Lower lobe of right lung (tissue), 2 donors: ENCODE measurements around the gene GNAT3. TPM values are rescaled to one million over a fixed set of nuclear protein-coding genes. Genes with fewer than 3 reads are reported as not detected.

ENCODE experiments used
- ATAC-seq, 2 donors: fragments of 200-7000 bp; cut with Tn5 transposase; one replicate each; pipeline ENCODE4 v1.9.1; 2020 to 2022; ENCODE audit warnings: mild to moderate bottlenecking in 2 of 2, moderate library complexity in 2 of 2
- DNase-seq: peaks from one replicate; pipeline ENCODE4 v3.0.0-alpha.2; 2020
- H3K27ac ChIP-seq: fragments of 200-600 bp; one replicate; pipeline ENCODE4 v1.8.0; 2022
- H3K27me3 ChIP-seq: fragments of 200-600 bp; one replicate; pipeline ENCODE4 v1.8.0; 2022; ENCODE audit warnings: low read depth
- H3K36me3 ChIP-seq: fragments of 200-600 bp; one replicate; pipeline ENCODE4 v1.8.0; 2022; ENCODE audit warnings: mild to moderate bottlenecking
- H3K4me1 ChIP-seq: fragments of 200-600 bp; one replicate; pipeline ENCODE4 v1.8.0; 2022
- H3K4me3 ChIP-seq: fragments of 200-600 bp; one replicate; pipeline ENCODE4 v1.8.0; 2022; ENCODE audit warnings: mild to moderate bottlenecking
- H3K9me3 ChIP-seq: fragments of 200-600 bp; one replicate; pipeline ENCODE4 v1.8.0; 2022
- intact Hi-C: fragments of 100-400 bp; cut with DNase I; formaldehyde crosslinking; loops from one replicate; pipeline ENCODE4 v1.11.0; 2022
- total RNA-seq: library from RNA; stranded (reverse); fragmentation: NEBNext Ultra II Directional; extraction: Animal tissue kit (Norgen Biotek cat#: 25700); gene quantifications from one replicate; pipeline ENCODE4 v1.2.1, GENCODE V29; 2021
- TF ChIP-seq, protein P1 (sequence below): fragments of 200-600 bp; IDR thresholded peaks from one replicate; pipeline ENCODE4 v1.8.0; 2022; ENCODE audit warnings: antibody characterized with exemption, mild to moderate bottlenecking
- donor health status: DM: no; HTN: yes; CAD: no; lungs with severe emphysema.

GNAT3 gene
- total RNA-seq, 1 donor from 2014 or later = not detected

DNA sequence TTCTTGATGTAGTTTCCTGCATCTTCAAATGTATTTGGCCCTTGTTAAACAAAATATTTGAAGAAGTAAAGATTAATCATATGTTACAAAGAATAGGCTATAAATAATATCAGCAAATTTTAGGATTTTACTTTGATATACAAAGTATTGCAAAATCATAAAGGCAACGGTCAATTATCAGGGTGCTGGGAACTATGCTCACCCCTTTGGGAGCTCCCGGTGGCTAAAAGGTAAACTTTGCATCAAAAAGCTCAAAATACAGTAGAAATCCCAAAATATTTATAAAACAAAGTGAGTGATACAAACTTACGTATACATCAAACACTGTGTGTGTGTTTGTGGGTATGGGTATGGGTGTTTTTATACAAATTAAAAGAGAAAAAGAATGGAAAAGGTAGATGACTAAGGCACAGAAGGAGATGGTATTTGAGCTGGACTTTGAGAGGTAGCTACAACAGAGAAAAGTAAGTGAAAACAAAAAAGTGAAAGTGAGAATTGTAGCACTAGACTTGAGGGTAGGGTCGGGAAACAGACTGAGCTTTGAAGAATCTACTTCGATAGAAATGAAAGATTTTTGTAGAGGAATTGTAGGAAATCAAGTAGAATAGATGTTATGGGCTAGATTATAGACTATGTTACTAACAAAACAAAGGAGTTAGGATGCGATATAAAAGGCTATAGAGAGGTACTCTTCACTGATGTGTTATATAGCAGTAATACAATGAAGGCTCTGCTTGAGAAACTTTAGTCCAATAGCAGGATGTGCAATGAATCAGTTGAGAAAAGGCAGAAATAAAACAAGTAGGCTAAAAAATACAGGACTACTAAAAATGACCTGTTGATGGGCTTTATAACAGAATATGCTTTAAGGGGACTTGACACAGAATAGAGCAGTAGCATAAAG, 52.8 kb downstream of the GNAT3 start:
- H3K27ac ChIP-seq = no peak overlapping the region
- H3K4me1 ChIP-seq = no peaks in the 10 kb centered on the region
- intact Hi-C loops = no loop called here
- H3K4me3 ChIP-seq = no peak overlapping the region
- TF ChIP-seq, protein P1, sequence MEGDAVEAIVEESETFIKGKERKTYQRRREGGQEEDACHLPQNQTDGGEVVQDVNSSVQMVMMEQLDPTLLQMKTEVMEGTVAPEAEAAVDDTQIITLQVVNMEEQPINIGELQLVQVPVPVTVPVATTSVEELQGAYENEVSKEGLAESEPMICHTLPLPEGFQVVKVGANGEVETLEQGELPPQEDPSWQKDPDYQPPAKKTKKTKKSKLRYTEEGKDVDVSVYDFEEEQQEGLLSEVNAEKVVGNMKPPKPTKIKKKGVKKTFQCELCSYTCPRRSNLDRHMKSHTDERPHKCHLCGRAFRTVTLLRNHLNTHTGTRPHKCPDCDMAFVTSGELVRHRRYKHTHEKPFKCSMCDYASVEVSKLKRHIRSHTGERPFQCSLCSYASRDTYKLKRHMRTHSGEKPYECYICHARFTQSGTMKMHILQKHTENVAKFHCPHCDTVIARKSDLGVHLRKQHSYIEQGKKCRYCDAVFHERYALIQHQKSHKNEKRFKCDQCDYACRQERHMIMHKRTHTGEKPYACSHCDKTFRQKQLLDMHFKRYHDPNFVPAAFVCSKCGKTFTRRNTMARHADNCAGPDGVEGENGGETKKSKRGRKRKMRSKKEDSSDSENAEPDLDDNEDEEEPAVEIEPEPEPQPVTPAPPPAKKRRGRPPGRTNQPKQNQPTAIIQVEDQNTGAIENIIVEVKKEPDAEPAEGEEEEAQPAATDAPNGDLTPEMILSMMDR = no peak
- no peak for ATAC-seq
- DNase-seq = no peak
- H3K36me3 ChIP-seq = no peaks in the 10 kb centered on the region
- H3K9me3 ChIP-seq = no peaks in the 10 kb centered on the region
- no peaks in the 10 kb centered on the region for H3K27me3 ChIP-seq

DNA sequence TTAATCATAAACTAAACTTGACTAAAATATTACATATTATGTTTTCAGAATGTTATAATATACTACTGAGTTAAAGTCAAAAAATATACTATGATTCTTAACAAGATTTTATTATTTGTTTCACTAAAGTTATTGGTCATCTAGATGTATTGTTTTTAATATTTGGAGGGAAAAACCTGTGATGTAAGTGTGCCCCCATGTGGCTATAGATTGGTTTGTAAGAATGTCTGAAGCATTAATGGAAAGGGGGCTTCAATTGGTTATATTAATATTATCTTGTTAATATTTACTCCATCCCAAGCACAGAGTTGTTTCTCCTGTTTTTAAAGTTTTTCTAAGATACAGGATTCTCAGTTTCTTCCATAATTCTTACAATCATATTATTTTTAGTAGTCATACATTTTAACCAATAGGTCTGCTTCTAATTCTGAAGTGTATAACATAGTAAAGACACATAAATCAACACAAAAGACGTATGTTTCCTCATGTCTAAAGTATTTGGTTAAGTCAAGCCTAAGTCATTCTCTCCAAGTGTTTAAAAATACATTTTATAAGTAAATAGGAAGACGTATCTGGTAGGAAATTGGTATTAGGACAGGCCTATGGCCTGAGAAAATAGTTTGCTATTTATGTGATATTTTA, 58.0 kb downstream of the GNAT3 start:
- H3K4me1 ChIP-seq = no peaks in the 10 kb centered on the region
- H3K36me3 ChIP-seq = no peaks in the 10 kb centered on the region
- no peaks in the 10 kb centered on the region for H3K27me3 ChIP-seq
- intact Hi-C loops = no loop called here
- no peak for ATAC-seq
- no peak for DNase-seq
- H3K4me3 ChIP-seq = no peak overlapping the region
- H3K9me3 ChIP-seq = no peaks in the 10 kb centered on the region
- TF ChIP-seq, protein P1 = peak; percentile 49
- H3K27ac ChIP-seq = no peak overlapping the region

DNA sequence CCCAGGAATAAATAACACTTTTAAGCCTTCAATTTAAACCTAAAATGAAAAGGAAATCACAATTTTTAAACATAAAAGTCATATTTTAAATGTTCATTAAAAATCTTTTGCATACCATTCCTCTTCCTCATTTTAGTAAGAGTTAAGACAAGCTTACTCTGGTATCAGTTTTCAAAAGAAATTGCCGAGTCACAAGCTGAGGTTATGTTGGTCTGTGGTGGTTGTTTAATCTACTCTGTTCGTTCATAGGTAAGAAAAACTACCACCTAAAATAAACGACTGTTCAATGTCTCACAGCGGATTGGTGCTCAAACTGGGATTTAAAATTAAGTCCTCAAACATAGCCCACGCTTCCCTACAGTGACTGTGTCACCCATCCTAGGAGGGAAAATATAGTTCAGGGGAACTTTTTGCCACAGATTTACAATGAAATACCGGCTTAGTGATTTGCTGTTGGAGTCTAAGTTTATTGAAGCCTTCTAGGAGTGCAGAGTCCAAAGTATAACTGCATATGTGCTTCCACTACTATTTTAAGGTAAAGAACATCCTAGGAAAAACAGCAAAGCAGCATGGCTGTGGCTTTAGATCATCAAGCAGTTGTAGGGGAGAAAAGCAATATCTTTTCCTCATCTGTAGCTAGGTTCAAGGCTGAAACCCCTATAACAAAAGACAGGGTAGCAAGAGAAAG, 61.1 kb downstream of the GNAT3 start:
- no peaks in the 10 kb centered on the region for H3K36me3 ChIP-seq
- no peak overlapping the region for H3K4me3 ChIP-seq
- intact Hi-C loops = no loop called here
- no peak for DNase-seq
- H3K9me3 ChIP-seq = no peaks in the 10 kb centered on the region
- no peak overlapping the region for H3K27ac ChIP-seq
- no peaks in the 10 kb centered on the region for H3K4me1 ChIP-seq
- TF ChIP-seq, protein P1 = no peak
- ATAC-seq = no peak
- H3K27me3 ChIP-seq = no peaks in the 10 kb centered on the region

DNA sequence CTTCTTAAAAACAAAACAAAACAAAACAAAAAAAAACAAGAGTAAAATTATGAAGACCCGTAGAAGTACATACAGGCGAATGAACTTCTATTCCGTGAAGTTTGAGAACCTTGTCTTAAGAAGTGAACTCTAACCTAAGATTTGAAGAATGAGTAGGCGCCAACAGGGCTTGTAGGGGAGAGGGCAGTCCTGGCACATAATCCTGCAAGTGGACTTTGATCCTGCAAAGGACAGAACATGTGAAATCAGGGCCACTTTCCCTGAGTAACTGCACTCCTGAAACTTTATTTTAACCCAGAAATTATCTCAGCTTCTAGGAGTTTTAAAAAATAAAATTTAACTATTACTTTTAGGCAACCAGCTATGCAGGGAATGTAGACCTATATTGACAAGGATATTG, 62.0 kb downstream of the GNAT3 start:
- Histone ChIP-seq H3K9me3 (no peaks in the 10 kb centered on the region), H3K4me1 (no peaks in the 10 kb centered on the region), H3K27ac (no peak overlapping the region), H3K36me3 (no peaks in the 10 kb centered on the region), H3K27me3 (no peaks in the 10 kb centered on the region), H3K4me3 (no peak overlapping the region)
- TF ChIP-seq, protein P1 = no peak
- intact Hi-C loops = no loop called here
- no peak for DNase-seq
- ATAC-seq = no peak

DNA sequence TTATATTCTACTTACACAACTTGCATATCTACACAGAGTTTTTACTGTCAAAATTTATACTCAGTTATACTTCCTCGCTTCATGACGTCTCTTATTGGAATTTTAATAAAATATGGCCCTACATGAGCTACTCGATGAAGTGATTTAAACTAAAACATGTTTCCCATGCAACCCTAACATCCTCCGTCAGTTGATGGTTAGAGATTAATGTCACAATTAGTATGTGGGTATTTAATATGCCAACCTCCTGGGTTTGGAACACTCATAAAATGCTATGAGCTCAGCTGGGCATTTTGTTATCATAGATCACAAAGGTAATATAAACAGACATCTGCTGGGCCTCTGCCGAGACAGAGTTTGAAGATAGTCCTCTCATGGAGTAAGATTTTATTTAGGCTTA, 66.5 kb downstream of the GNAT3 start:
- Histone ChIP-seq H3K9me3 (no peaks in the 10 kb centered on the region), H3K27me3 (no peaks in the 10 kb centered on the region), H3K4me1 (no peaks in the 10 kb centered on the region), H3K36me3 (no peaks in the 10 kb centered on the region), H3K4me3 (no peak overlapping the region), H3K27ac (no peak overlapping the region)
- no peak for DNase-seq
- ATAC-seq = no peak
- intact Hi-C loops = no loop called here
- TF ChIP-seq, protein P1 = no peak
